HCT116 (cell line): ENCODE measurements around the gene TAGLN2. TPM values are rescaled to one million over a fixed set of nuclear protein-coding genes. Genes with fewer than 3 reads are reported as not detected.
A peak's percentile ranks its signal among the peaks of the same experiment; 100 is the strongest.

Experiments used
- ATAC-seq: fragments of 200-7000 bp; cut with Tn5 transposase; 2 replicates; pipeline ENCODE4 v1.9.1; 2020; ENCODE audit warnings: mild to moderate bottlenecking, moderate library complexity
- BruUV-seq: library from RNA; stranded (reverse); fragments of 400-500 nt; replicated peaks from 2 replicates; lab custom pipeline; 2021; lab: Mats Ljungman, UMichigan
- CTCF ChIA-PET: fragments of 300-600 bp; sonication (Branson Sonifier 250); formaldehyde crosslinking; loops from one replicate; lab custom pipeline; 2021; ENCODE audit warnings: antibody characterized with exemption; lab: Charles Lee
- POLR2A ChIA-PET: fragments of 300-600, 350-600 bp; sonication (Branson Sonifier 250); formaldehyde crosslinking; loops from one replicate; lab custom pipeline; 2021; ENCODE audit warnings: antibody characterized with exemption; lab: Charles Lee
- RAD21 ChIA-PET, 2 experiments: fragments of 300-600 bp; sonication (Branson Sonifier 250); formaldehyde crosslinking; loops; one replicate each; lab custom pipeline; 2023; ENCODE audit warnings: low total read pairs in 2 of 2; ENCODE audit not compliant: uncharacterized antibody in 2 of 2, unreplicated experiment in 2 of 2, low non-redundant PET in 1 of 2; lab: Charles Lee
- DNase-seq: peaks from one replicate; pipeline ENCODE4 v3.0.0-alpha.2; 2010; ENCODE audit warnings: low read depth, low spot score
- H2AFZ ChIP-seq: fragments of 200-600 bp; shearing (Covaris generic), sonication (generic); 2 replicates; pipeline ENCODE4 v1.6.1; 2017; ENCODE audit warnings: low read depth, mixed run types, mixed read lengths, antibody characterized with exemption, low read length; ENCODE audit not compliant: poor library complexity, severe bottlenecking
- H3K27ac ChIP-seq: 2 replicates; pipeline ENCODE4 v1.5.1; 2012; ENCODE audit warnings: low read depth, low read length
- H3K27me3 ChIP-seq: fragments of 200-600 bp; sonication (generic); 2 replicates; pipeline ENCODE4 v1.6.1; 2016; ENCODE audit warnings: mixed run types, low read length, mixed read lengths; ENCODE audit not compliant: insufficient read depth
- H3K36me3 ChIP-seq, 2 experiments: fragments of 200-500 bp in 1 of 2; fragments of 200-600 bp in 1 of 2; sonication (Bioruptor generic) in 1 of 2; sonication (generic) in 1 of 2; 2 replicates each; pipeline versions ENCODE4 v1.5.1 to v1.6.1; 2014 to 2016; ENCODE audit warnings: low read length in 2 of 2, inconsistent platforms in 1 of 2, mixed read lengths in 1 of 2, mixed run types in 1 of 2; ENCODE audit not compliant: insufficient read depth in 2 of 2, control insufficient read depth in 1 of 2
- H3K4me1 ChIP-seq, 2 experiments: fragments of 200-600 bp in 1 of 2; sonication (generic) in 1 of 2; 2 replicates each; pipeline versions ENCODE4 v1.5.1 to v1.6.1; 2012 to 2017; ENCODE audit warnings: low read length in 2 of 2, inconsistent platforms in 1 of 2, mild to moderate bottlenecking in 1 of 2, mixed read lengths in 1 of 2, mixed run types in 1 of 2, moderate library complexity in 1 of 2; ENCODE audit not compliant: insufficient read depth in 2 of 2, control insufficient read depth in 1 of 2
- H3K4me2 ChIP-seq: fragments of 200-600 bp; sonication (generic); 2 replicates; pipeline ENCODE4 v1.6.1; 2017; ENCODE audit warnings: mixed run types, low read length, mixed read lengths
- H3K4me3 ChIP-seq, 2 experiments: fragments of 200-600 bp in 1 of 2; sonication (generic) in 1 of 2; replicated peaks in 1 of 2; 2 replicates each; pipeline ENCODE4 v1.5.1; 2011 to 2016; ENCODE audit warnings: low read length in 2 of 2, control low read depth in 1 of 2, low read depth in 1 of 2, mild to moderate bottlenecking in 1 of 2, mixed read lengths in 1 of 2, mixed run types in 1 of 2
- H3K79me2 ChIP-seq: fragments of 200-600 bp; sonication (generic); 2 replicates; pipeline ENCODE4 v1.6.1; 2017; ENCODE audit warnings: mild to moderate bottlenecking, mixed run types, low read length, moderate library complexity, mixed read lengths; ENCODE audit not compliant: insufficient read depth
- H3K9ac ChIP-seq: fragments of 200-600 bp; sonication (generic); 2 replicates; pipeline ENCODE4 v1.6.1; 2016; ENCODE audit warnings: low read length, mixed read lengths
- H3K9me2 ChIP-seq: fragments of 200-600 bp; sonication (generic), shearing (Covaris generic); 2 replicates; pipeline ENCODE4 v1.6.1; 2017; ENCODE audit warnings: mixed run types, mild to moderate bottlenecking, moderate library complexity; ENCODE audit not compliant: insufficient read depth
- H3K9me3 ChIP-seq, 2 experiments: fragments of 200-500 bp in 1 of 2; fragments of 200-600 bp in 1 of 2; sonication (Bioruptor generic) in 1 of 2; sonication (generic) in 1 of 2; 2 replicates each; pipeline ENCODE4 v1.6.1; 2014 to 2017; ENCODE audit warnings: low read length in 2 of 2, mixed read lengths in 2 of 2, inconsistent platforms in 1 of 2, low read depth in 1 of 2, mild to moderate bottlenecking in 1 of 2, mixed run types in 1 of 2, moderate library complexity in 1 of 2; ENCODE audit not compliant: control insufficient read depth in 1 of 2, insufficient read depth in 1 of 2
- H4K20me1 ChIP-seq: fragments of 200-600 bp; sonication (generic), shearing (Covaris generic); 2 replicates; pipeline ENCODE4 v1.6.1; 2017; ENCODE audit warnings: mixed run types, mild to moderate bottlenecking, moderate library complexity; ENCODE audit not compliant: insufficient read depth
- CBX3 ChIP-seq: IDR thresholded peaks from 2 replicates; pipeline ENCODE4 v1.6.1; 2012; ENCODE audit warnings: low read depth
- CTCF ChIP-seq, 3 experiments: fragments of 200-600 bp in 1 of 3; sonication (generic) in 1 of 3; IDR thresholded peaks in 2 of 3; conservative IDR thresholded peaks in 1 of 3; 2 replicates each; pipeline ENCODE4 v1.5.1; 2012 to 2017; ENCODE audit warnings: low read depth in 2 of 3, low read length in 2 of 3, antibody characterized with exemption in 1 of 3, borderline replicate concordance in 1 of 3, control low read depth in 1 of 3, mild to moderate bottlenecking in 1 of 3, mixed read lengths in 1 of 3, mixed run types in 1 of 3, moderate library complexity in 1 of 3; ENCODE audit not compliant: insufficient read depth in 1 of 3
- EGR1 ChIP-seq: IDR thresholded peaks from 2 replicates; pipeline ENCODE4 v1.6.1; 2012; ENCODE audit warnings: low read depth
- FOSL1 ChIP-seq: IDR thresholded peaks from 2 replicates; pipeline ENCODE4 v1.6.1; 2012; ENCODE audit warnings: low read depth
- JUND ChIP-seq: IDR thresholded peaks from 2 replicates; pipeline ENCODE4 v1.6.1; 2012
- POLR2AphosphoS5 ChIP-seq: IDR thresholded peaks from 2 replicates; pipeline ENCODE4 v1.6.1; 2011; ENCODE audit warnings: mild to moderate bottlenecking, low read depth, low read length, moderate library complexity
- RAD21 ChIP-seq: IDR thresholded peaks from 2 replicates; pipeline ENCODE4 v1.6.1; 2012; ENCODE audit warnings: low read depth, mild to moderate bottlenecking
- SIN3A ChIP-seq: IDR thresholded peaks from 2 replicates; pipeline ENCODE4 v1.6.1; 2012; ENCODE audit warnings: low read depth
- SRF ChIP-seq: IDR thresholded peaks from 2 replicates; pipeline ENCODE4 v1.6.1; 2012; ENCODE audit warnings: low read depth
- YY1 ChIP-seq: IDR thresholded peaks from 2 replicates; pipeline ENCODE4 v1.6.1; 2011; ENCODE audit warnings: low read length, low read depth, moderate library complexity, mild to moderate bottlenecking; ENCODE audit not compliant: insufficient replicate concordance; ENCODE audit errors: extremely low read depth
- ZFX ChIP-seq: fragments of 450-650 bp; IDR thresholded peaks from 2 replicates; pipeline ENCODE4 v1.6.1; 2017
- intact Hi-C: fragments of 100-400 bp; cut with micrococcal nuclease; formaldehyde crosslinking; loops from 2 replicates; pipeline ENCODE4 v1.10.0; 2022
- total RNA-seq: library from RNA; stranded (reverse); gene quantifications from one replicate; pipeline ENCODE4 v1.2.1, GENCODE V29; 2021; ENCODE audit not compliant: unreplicated experiment
- TF ChIP-seq, protein P1 (sequence below): IDR thresholded peaks from 2 replicates; pipeline ENCODE4 v1.6.1; 2012
- TF ChIP-seq, protein P2 (sequence below): IDR thresholded peaks from 2 replicates; pipeline ENCODE4 v1.6.1; 2012

The TAGLN2 gene
- total RNA-seq, 1 experiment from 2014 or later = 127 TPM

DNA sequence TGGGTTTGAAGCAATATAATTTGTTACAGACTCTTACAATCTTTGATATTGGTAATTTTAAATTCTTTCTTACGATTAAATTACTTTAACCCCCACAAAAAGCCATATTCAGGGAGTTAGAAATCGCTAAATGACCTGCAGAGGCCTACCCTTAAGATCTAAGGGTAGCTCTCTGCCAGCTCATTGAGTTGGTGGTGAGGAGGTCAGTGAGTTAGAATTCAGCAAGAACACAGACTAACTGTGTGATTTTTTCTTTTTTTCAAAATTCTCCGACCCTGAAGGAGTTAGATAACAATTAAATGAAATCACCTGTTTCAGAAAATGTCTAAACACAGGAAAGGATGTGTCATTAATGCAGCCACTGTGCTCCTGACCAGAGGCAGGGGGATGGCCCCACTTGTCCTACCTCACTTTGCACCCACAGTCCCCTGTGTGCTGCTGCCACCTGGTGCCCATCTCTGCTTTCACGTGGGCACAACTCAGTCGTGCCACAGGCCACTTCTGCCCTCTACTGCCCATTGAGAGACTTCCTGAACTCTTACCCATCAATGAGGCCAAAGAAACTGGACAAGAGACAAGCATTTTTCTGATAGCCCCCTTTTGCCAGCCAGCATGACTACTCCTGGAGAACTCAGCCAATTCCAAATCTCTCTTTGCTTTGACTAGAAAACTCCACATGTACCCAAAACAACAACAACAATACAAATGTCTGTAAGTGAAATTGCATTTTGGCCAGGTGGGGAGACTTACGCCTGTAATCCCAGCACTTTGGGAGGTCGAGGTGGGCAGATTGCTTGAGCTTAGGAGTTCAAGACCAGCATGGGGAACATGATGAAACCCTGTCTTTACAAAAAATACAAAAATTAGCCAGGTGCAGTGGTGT, 33.8 kb downstream of the TAGLN2 start:
- Histone ChIP-seq H3K4me3 (no peak overlapping the region), H3K79me2 (no peaks in the 10 kb centered on the region), H3K27ac (no peak overlapping the region), H3K36me3 (no peaks in the 10 kb centered on the region), H4K20me1 (no peaks in the 10 kb centered on the region), H3K9me2 (no peaks in the 10 kb centered on the region), H3K4me1 (peaks cover 11 to 23% of the 10 kb centered on the region in 2 experiments; a peak in 3 of 4 replicates), H3K27me3 (no peaks in the 10 kb centered on the region; the same call in 1 of the 2 replicates), H3K9me3 (no peaks in the 10 kb centered on the region), H3K4me2 (no peak overlapping the region), H3K9ac (no peak overlapping the region), H2AFZ (no peak overlapping the region)
- TF ChIP-seq FOSL1 (no peak), ZFX (no peak), RAD21 (peak; percentile 100), JUND (no peak), CTCF (IDR thresholded peaks at IDR 0.05 in 2 of 3, conservative IDR thresholded peaks at IDR 0.05 in 1 of 3; ENCODE audit: borderline replicate concordance in 1 of 3, insufficient read depth in 1 of 3, low read depth in 2 of 3, low read length in 2 of 3) (peak; percentile 99 to 100 (median 100)), CBX3 (peak; percentile 73), SRF (no peak), YY1 (peak; percentile 71), EGR1 (peak; percentile 91), SIN3A (no peak), POLR2AphosphoS5 (0 out of 2 replicates have a peak, but pooled peaks have one; percentile 22)
- TF ChIP-seq, protein P1, sequence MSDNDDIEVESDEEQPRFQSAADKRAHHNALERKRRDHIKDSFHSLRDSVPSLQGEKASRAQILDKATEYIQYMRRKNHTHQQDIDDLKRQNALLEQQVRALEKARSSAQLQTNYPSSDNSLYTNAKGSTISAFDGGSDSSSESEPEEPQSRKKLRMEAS = peak; percentile 44; the same call in 1 of the 2 replicates
- TF ChIP-seq, protein P2, sequence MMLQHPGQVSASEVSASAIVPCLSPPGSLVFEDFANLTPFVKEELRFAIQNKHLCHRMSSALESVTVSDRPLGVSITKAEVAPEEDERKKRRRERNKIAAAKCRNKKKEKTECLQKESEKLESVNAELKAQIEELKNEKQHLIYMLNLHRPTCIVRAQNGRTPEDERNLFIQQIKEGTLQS = no peak
- no TSS peak for BruUV-seq
- intact Hi-C loops = loop anchor here (1.0 to 10.0 kb wide), 10 partner anchors 37 to 757 kb away; partner anchors contain the start of gene DUSP23
- ATAC-seq (peak; percentile 94), DNase-seq (peak; percentile 87)
- CTCF ChIA-PET = interaction anchor here (0.7 to 8.5 kb wide), 24 partner anchors 9 to 759 kb away, joined by 3 to 249 read pairs (median 6); partner anchors contain the start of genes CFAP45, DUSP23 and FCRL6
- RAD21 ChIA-PET = interaction anchor here (0.8 to 4.5 kb wide), 9 partner anchors 40 to 116 kb away, joined by 3 to 38 read pairs (median 5); partner anchors contain the start of gene DUSP23 (in 2 of the 2)
- POLR2A ChIA-PET = interaction anchor here (2.0 to 4.5 kb wide), 2 partner anchors 93 to 111 kb away, joined by 9 to 35 read pairs; partner anchors contain the start of gene DUSP23
